ENCODE measurements around the gene LRRC71.

DNA sequence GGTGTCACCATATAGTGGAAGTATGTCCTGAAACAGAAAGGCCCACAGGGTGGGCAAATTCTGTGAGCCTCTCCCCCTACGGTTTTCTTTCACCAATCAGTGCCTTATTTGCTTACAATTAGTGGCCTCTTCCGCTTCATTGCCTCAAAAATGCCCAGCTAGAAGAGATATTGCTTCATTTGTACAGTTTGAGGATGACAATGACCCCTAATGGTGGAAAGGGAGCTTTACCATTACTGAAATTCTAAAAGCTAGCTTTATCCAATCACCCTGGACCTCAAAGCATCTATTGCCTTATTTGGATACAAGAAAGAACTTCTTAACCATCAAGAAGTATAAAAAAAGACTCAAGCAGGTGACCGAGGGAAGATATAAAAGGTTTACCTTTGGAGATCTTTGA is 49.6 kb downstream of the LRRC71 start:
- TF ChIP-seq, protein P1, sequence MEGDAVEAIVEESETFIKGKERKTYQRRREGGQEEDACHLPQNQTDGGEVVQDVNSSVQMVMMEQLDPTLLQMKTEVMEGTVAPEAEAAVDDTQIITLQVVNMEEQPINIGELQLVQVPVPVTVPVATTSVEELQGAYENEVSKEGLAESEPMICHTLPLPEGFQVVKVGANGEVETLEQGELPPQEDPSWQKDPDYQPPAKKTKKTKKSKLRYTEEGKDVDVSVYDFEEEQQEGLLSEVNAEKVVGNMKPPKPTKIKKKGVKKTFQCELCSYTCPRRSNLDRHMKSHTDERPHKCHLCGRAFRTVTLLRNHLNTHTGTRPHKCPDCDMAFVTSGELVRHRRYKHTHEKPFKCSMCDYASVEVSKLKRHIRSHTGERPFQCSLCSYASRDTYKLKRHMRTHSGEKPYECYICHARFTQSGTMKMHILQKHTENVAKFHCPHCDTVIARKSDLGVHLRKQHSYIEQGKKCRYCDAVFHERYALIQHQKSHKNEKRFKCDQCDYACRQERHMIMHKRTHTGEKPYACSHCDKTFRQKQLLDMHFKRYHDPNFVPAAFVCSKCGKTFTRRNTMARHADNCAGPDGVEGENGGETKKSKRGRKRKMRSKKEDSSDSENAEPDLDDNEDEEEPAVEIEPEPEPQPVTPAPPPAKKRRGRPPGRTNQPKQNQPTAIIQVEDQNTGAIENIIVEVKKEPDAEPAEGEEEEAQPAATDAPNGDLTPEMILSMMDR (conservative IDR thresholded peaks at IDR 0.05; ENCODE audit: low read depth, low read length), result no peak
- no peak for TF ChIP-seq POLR2A (IDR thresholded peaks at IDR 0.05; ENCODE audit: low read depth, low read length)

Measured in IMR-90 (cell line).